CD4-positive, alpha-beta T cell treated with Interleukin-12 subunit alpha and Interleukin-12 subunit beta, for 1 hour (primary cell): ENCODE measurements around the gene JCHAIN.

Experiments
- DNase-seq: peaks from one replicate; pipeline ENCODE4 v3.0.0-alpha.2; 2020

Gene JCHAIN

GRCh38 chr4:70634482-70634881, 31.8 kb downstream of the JCHAIN start:
- no peak for DNase-seq

- DNase-seq = no peak
Measured at GRCh38 chr4:70632028-70632427, 34.3 kb downstream of the JCHAIN start.

GRCh38 chr4:70630162-70630561, 36.1 kb downstream of the JCHAIN start:
- no peak for DNase-seq

- no peak for DNase-seq
Measured at GRCh38 chr4:70629469-70630090, 36.7 kb downstream of the JCHAIN start.

GRCh38 chr4:70628444-70628843, 37.9 kb downstream of the JCHAIN start, which contains the start of gene ENAM:
ENAM (plus strand) TSS chr4:70628744; CDS start chr4:70629501, 757 bp downstream.
- DNase-seq = no peak

- no peak for DNase-seq
Measured at GRCh38 chr4:70627620-70628019, 38.7 kb downstream of the JCHAIN start.

GRCh38 chr4:70624226-70624793, 42.0 kb downstream of the JCHAIN start:
- DNase-seq = no peak

- DNase-seq = no peak
Measured at GRCh38 chr4:70623323-70623722, 43.0 kb downstream of the JCHAIN start.

GRCh38 chr4:70619778-70620177, 46.5 kb downstream of the JCHAIN start:
- DNase-seq = no peak

GRCh38 chr4:70619288-70619687, 47.0 kb downstream of the JCHAIN start:
- no peak for DNase-seq

- DNase-seq = no peak
Measured at GRCh38 chr4:70614184-70614555, 52.1 kb downstream of the JCHAIN start.

- DNase-seq = no peak
Measured at GRCh38 chr4:70613306-70614183, 52.8 kb downstream of the JCHAIN start.

GRCh38 chr4:70608324-70608723, 58.0 kb downstream of the JCHAIN start:
- no peak for DNase-seq

GRCh38 chr4:70607334-70607853, 58.9 kb downstream of the JCHAIN start:
- no peak for DNase-seq

GRCh38 chr4:70606459-70606858, 59.8 kb downstream of the JCHAIN start:
- DNase-seq = no peak
